Epidermal melanocyte (primary cell): ENCODE measurements around the gene RHO.
"Not testable (repeated sequence)": the region's sequence is repeated elsewhere in the genome, so short reads cannot be mapped to it uniquely, and the experiment has no call there.

Source experiments
- DNase-seq: peaks from one replicate; pipeline ENCODE4 v3.0.0; 2011; ENCODE audit warnings: low spot score; ENCODE audit not compliant: insufficient read length

RHO gene

DNA sequence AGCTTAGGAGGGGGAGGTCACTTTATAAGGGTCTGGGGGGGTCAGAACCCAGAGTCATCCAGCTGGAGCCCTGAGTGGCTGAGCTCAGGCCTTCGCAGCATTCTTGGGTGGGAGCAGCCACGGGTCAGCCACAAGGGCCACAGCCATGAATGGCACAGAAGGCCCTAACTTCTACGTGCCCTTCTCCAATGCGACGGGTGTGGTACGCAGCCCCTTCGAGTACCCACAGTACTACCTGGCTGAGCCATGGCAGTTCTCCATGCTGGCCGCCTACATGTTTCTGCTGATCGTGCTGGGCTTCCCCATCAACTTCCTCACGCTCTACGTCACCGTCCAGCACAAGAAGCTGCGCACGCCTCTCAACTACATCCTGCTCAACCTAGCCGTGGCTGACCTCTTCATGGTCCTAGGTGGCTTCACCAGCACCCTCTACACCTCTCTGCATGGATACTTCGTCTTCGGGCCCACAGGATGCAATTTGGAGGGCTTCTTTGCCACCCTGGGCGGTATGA, at the start of gene RHO:
Gene RHO, plus strand, starts transcription at position 51 of the 512 bp plus-strand sequence. Its CDS starts 95 bp downstream, at position 146.
- no peak for DNase-seq

DNA sequence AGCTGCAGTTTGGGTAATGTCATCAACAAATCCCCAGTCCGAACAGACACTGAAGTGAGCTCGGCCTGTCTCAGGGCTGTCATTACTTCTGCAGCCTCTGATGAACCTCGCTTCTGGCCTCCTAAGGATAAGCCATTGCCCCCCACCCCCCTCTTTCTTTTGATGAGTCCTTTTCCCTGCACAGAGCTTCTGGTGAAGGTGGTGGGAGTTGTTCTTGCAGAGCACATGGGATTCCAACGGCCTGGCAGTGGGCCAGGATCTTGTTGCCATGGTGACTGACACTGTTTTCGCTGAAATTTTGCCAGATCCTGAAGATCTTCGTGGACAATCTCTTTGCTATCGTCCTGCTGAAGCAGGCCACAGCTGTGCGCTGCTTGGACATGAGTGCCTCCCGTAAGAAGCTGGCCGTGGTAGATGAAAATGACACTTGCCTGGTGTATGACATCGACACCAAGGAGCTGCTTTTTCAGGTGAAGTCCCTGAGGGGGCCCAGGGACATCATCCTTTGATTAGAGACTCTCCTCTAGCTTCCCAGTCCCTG, 47.1 kb upstream of the RHO start:
- not testable (repeated sequence) for DNase-seq

DNA sequence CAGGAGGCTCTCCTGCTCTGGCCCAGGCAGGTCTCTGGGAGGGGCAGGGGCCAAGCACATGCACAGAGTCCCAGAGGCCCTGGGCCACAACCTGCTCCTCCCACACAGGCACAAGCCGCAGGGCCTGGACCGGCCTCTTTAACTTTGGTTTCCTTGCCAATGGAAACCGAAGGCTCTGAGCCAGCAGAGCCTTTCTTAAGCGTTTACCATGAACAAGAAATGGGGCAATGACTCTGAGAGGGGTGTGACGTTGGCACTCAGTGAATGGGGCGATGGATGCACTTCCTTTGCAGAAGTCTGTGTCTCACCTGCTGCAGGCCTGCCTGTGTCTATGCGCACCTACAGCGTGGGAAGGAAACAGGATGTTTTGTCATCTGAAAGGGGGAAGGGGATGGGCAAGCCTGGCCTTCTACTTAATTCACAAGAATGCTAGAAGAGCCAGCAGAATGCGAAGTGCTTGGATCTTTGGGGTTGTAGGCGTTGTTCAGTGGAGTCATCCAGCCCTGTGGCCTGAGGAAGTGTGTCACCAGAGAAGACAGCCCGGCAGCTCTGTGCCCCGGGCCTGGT, 46.6 kb upstream of the RHO start:
- DNase-seq, result no peak

DNA sequence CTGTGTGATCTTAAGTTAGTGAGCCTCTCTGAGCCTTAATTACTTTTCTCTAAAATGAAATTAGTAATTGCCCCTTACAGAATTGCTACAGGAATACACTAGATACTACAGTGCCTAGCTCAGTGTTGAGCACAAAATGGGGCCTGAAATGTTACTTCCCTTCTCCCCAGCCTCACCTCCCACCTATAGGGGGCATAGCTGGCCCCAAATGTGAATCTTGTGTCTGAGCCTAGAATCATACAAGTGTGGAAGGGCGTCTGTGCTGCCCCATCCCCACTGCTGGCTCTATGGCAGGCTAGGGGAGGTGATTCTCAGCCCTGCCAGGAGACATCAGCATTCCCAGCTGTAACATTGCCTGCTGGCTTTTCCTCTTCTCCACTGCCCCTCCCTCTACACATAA, 45.7 kb upstream of the RHO start:
- DNase-seq, result no peak

DNA sequence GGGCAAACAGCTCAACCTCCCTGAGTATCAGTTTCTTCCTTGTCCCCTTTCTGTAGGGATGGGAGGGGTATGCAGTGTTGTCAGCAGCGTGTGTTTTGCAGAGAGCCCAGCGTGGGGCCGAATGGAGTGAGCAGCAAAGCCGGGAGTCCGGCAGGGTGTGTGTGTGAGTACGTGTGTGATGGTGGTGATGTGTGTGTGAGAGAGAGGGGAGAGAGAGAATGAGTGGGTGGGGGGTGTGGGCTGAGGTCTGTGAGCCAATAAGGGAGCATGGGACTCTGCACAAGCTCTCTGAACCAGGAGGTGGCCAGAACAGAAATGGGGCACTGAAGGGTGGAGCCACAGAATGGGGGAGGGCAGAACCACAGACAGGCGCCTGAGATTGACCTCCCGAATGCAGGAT, 44.6 kb upstream of the RHO start:
- DNase-seq, result no peak

DNA sequence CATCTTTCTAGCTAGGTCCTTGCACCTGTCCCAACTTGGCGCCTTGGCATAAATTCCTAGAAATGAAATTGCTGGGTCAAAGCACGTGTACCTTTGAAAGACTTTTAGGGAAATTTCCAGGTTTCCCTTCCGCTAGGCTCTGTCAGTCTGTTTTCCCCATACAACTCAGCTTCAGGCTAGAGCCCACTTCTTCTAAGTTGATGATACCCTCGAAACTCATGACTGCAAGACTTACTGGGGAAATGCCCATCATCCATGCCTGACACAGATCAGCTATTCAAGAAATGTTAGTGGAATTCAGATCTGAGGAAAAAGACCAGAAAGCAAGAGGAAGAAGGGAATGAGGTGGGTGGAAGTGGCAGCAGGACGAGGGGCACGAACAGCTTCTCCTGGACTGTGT, 43.3 kb upstream of the RHO start:
- not testable (repeated sequence) for DNase-seq

DNA sequence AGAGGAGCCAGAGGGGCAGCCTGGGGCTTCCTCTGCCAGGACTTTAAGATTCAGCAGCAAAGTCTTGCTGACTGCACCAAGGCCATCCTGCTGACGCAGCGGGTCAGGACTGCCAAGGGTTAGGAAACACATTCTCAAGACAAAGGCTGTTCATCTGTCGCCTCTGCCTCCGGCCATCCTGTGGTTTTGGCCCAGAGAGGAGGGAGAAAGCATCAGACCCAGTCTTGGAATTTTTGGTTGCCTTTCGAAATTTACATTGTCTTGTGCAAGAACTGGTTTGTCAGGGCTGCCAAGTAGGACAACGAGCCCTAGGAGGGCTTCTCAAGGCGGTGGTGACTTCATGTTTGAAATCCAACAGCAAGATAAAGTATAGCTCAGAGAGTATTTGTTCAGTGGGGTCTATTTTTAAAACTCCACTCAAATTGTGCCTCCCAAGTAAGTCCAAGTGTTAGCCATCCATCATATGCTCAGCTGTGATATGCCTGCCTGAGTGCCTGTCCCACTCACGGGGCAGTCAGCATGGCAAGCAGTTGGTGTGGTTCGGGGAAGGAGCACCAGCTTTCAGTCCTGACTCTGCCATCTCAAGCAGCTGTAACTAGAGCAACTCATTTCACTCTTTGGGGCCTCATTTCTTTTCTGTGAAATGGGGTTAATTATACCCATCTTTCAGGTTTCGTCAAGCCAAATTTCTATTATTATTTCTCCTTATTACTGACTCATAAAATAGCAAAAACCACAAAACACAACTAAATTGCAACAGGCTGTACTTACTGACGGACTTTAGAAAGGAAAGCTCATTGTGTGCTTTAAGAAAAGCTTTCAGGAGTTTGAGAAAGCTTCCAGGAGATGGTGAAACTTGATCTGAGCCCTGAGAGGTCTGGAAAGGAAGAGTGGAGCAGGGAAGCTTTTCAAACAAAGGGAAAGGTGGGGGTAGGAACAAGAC, 42.4 kb upstream of the RHO start:
- peak; percentile 90 for DNase-seq

DNA sequence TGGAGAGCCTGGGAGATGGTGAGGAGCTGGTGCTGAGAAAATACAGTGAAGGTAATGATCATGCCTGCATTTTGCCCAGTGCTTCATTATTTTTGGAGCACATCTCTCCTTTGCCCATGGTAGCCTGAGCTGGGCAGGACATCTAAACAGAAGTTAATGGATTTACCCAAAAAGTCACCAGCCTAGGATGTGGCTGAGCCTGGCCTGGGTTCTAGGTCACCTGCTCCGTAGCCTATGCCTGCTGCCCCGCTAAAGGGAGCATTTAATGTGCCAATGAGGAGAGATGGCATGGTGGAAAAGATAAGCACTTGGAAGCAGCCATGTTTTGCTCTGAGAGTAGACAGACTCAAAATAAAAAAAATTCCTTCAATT, 41.8 kb upstream of the RHO start:
- no peak for DNase-seq

DNA sequence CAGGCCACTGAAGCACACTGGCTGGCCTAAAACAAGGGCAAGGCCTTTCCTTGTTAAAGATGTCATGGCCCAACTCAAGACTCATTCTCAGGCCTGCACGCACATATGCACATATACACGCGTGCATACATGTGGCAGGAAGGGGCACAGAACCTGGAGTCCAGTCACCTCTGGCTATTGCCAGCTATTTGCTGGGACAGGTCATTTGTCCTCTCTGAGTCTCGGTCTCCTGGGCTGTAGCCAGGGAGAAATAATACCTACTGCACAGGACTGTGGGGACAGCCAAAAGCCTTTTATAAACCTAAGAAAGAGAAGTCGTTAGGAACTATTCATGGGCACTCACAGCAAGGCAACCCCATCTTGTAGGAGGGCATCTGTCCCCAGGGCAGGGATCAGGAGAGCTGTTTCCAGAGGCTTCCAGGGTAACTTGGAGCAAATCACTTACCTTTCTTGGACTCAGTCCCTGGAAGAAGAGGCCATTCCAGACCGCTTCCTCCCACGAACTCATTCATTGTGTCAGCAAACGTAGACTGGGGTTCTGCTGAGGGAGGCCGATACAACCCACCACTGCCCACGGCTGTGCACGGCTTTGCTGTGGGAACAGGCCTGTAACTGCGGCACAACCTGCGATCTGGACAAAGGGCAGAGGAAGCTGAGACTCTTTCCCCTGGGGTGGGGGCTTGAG, 41.1 kb upstream of the RHO start:
- no peak for DNase-seq

DNA sequence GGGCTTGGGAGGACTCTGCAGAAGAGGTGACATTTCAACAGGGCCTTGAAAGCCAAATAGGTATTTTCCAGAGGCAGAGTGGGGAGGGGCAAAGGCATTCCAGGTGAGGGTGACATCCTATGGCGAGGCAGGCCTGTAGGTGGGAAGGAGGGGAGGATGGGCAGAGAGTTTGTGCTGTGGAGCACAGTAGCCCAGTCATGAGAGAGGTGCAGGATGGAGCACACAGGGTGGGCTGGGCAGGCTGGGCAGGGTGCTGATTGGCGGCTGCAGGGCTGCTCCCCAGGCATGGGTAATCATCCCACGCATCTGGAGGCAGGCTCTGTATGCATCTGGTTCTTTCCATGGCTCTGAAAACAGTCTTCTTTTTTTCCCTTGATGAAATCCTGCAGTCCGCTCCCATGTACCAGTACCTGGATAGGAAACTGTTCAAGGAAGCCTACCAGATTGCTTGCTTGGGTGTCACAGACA, 40.5 kb upstream of the RHO start:
- not testable (repeated sequence) for DNase-seq

DNA sequence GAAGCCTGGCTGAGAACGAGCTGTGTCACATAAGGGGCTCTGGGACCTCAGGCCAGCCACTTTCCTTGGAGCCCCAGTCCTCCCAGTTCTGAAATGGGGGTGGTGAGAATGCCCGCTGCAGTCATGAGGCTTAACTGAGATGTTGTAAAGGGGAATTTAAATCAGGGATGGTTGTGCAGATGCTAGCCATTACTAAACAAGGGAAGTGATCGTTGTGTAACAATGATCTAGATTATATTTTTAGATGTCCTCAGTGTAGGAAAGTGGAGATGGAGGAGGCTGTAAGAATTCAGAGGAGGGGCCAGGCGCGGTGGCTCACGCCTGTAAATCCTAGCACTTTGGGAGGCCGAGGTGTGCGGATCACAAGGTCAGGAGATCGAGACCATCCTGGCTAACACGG, 39.2 kb upstream of the RHO start:
- DNase-seq, result not testable (repeated sequence)

DNA sequence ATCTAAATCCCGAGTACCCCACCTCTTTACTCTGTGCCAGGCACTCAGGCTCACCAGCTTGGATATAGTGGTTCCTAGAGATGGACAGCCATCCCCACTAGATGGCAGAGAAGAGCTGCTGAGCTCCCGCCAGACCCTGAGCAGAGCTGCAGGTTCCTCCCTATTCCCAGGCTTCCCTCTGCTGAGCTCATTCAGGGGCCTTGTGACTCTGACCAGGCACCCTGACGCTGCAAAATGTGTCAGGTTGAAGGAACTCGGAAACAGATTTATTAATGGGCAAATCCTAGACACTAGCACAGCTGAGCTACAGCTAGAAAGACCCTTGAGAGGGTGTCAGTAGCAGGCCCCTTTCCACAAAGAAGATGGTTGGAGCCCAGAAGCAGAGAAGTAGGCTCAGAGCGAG, 38.2 kb upstream of the RHO start:
- peak; percentile 94 for DNase-seq

DNA sequence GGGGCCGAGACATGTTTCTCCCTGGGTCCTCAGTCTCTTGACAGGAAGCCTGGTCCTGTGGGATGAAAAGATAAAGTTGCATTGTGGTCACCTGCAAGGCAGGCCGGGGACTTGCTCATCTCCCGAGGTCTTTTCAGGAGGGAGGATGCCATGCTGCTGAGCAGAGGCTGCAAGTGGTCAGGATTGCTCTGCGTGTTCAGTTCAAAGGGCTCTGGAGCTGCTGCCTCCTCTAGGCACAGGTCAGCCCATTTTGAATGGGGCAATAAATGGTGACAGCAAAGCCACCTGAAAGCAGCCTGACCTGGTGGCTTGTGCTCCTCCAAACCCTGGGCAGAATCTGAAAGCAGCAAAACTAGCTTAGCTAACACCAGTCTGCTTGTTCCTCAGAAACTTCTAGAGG, 37.4 kb upstream of the RHO start:
- not testable (repeated sequence) for DNase-seq

DNA sequence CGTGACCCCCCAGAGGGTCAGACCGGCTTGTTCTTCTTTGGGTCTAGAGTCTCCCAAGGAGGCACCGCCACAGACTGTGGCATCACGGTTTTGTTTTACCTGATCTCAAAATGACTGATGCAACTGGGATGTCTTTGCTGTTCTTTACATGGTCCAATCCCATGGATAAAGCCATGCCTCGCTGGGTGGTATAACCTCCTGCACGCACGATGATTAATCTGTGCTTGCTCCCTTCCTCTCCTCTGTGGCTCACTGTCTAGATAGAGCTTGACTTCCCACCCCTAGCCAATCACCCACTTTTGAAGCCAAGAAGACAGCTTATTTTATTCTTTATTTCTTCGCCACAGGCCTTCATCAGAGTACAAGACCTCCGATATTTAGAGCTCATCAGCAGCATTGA, 36.6 kb upstream of the RHO start:
- no peak for DNase-seq

DNA sequence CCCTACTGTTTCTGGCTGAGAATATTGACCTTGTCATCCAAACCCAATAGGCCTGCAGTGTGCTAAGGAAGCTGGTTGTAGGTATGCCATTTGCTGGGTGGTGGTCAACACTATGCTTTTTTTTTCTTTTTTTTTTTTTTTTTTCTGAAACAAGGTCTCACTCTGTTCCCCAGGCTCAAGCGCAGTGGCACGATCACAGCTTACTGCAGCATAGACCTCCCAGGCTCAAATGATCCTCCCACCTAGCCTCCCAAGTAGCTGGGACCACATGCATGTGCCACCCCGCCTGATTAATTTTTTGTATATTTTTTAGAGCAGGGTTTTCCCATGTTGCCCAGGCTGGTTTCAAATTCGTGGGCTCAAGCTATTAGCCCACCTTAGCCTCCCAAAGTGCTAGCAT, 35.7 kb upstream of the RHO start:
- DNase-seq, result no peak

DNA sequence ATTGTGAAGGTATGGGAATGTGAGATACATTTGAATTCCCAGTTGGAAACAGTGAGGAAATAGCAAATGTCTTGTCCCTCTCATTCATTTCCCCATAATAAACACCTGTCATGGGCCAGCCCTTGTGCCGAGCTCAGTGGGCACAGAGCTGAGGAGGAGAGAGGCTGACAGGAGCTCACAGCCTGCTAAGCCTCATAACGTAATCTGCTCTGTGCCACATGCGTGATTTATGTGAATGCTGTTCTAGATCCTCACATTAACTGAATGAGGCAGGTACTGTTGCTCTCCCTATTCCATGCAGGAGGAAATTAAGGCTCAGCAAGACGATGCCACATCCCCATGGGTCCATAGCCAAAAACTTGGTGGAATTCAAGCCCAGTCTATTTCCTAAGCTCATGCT, 35.2 kb upstream of the RHO start:
- no peak for DNase-seq

DNA sequence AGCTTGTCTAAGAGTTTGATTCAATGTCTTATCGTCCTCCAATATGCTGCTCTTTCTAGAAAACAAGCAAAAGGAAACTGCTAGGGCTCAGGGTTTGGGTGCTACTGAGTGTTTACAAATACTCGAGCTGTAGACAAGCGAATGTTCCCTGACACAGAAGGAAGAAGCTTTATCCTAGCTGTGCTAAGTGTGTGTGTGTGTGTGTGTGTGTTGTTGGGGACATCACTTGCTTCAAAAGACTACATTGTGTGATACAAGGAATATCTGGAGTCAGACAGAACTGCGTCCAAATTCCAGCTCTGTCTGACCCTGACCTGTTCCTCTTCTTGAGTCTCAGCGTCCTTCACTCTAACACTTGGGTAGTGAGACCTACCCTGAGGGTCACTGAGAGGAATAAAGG, 33.9 kb upstream of the RHO start:
- not testable (repeated sequence) for DNase-seq

DNA sequence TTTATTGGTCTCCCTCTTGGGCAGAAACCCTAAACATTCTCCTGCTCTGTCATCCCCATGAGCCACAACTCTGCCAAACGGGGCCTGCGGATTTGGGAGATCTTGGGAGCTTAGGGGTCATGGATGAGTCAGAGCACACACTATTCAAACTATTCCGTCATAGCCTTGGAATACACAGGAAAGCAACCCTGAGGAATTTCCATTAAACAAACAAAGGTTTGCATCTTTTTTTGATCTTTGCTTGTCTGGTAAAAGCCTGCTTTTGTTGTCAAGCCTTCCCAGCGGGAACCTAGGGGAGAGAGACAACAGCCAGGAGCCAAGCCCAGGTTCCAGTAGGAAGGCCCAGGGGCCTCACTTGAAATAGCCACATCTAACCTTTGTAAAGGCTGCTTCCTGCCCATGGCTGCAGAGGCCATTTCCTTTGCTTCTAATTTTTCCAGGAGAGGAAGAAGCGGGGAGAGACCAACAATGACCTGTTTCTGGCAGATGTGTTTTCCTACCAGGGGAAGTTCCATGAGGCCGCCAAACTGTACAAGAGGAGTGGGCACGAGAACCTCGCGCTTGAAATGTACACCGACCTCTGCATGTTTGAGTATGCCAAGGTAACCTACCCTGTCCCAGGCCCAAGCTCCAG, 33.3 kb upstream of the RHO start:
- not testable (repeated sequence) for DNase-seq

DNA sequence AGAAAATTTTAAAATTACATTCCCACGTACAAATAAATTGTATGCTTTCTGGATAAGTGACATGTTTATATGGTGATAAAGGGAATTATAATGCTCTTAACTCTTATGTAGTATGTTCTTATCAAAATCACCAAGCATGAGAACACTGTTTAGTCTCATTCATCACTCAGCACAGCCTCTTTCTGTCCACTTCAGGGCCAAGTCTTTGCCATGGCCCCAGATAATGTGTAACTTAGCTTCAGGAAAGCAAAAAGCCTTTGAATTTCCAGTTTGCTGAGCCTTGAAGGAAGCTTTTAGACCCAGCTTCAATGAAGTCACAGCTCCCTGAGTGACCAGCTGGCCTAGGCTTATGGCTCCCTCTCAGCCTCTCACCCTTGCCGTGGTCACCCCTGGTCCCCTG, 30.6 kb upstream of the RHO start:
- not testable (repeated sequence) for DNase-seq

DNA sequence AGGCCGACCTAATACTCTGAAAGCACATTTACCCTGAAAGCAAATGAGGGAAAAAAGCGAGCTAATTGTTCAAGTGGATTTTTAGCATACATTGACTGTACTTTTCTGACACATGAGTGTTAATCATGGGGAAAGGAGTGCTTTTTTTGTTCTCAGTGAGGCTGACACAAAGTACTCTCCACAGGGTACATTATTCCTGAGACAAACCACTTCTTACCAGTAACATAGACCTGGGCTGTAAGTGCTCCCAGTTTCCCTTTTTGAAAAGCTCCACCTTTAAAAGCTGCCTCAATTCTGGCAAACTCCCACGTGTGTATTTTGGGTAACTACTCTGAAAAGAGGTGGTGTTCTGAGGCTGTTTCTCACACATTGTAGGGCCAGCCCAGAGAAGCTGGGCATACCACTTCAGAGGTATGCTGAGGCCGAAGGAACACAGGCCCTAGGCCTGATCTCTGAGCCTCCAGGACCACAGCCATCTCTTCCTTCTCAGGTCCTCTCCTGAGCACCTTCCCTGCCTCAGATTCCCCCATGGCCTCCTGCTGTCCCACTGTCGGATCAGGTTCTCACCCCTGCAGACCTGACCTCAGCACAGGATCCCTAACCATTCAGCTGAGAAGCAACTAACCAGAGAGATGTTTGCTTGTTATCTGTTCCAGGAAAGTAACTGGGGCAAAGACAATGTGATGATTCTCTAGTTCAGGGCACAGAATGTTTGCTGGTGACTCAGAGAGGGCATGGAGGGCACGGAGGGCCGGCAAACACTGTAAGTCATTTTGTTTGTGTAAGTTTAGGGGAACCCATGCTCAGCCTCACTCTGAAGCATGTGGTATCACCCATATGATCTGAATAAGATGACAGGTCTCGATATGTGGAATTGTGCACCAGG, 29.6 kb upstream of the RHO start:
- DNase-seq, result not testable (repeated sequence)
